GM12878 (cell line): ENCODE data around the gene SLC39A11. TPM values are rescaled to one million over a fixed set of nuclear protein-coding genes. Genes with fewer than 3 reads are reported as not detected.

Source experiments
- ATAC-seq: fragments of 200-7000 bp; cut with Tn5 transposase; 3 replicates; pipeline ENCODE4 v1.9.1; 2020; ENCODE audit warnings: mild to moderate bottlenecking, moderate library complexity
- BruUV-seq: library from RNA; stranded (reverse); fragments of 400-500 nt; replicated peaks from 2 replicates; lab custom pipeline; 2021; lab: Mats Ljungman, UMichigan
- CTCF ChIA-PET: fragments of 300-600 bp; sonication (Branson Sonifier 250); formaldehyde crosslinking; extraction: SDS; loops from one replicate; lab custom pipeline; 2021; ENCODE audit warnings: inconsistent platforms; lab: Yijun Ruan, JAX
- POLR2A ChIA-PET: fragments of 350-600 bp; formaldehyde crosslinking; extraction: SDS; loops from one replicate; lab custom pipeline; 2021; ENCODE audit warnings: inconsistent platforms; lab: Charles Lee
- RAD21 ChIA-PET: fragments of 300-600 bp; sonication (Branson Sonifier 250); formaldehyde crosslinking; loops from one replicate; lab custom pipeline; 2023; ENCODE audit warnings: antibody characterized with exemption; ENCODE audit not compliant: unreplicated experiment; lab: Charles Lee
- SMC1A ChIA-PET: fragments of 300-600 bp; sonication (Branson Sonifier 250); formaldehyde crosslinking; loops from one replicate; lab custom pipeline; 2023; ENCODE audit not compliant: unreplicated experiment, uncharacterized antibody; lab: Charles Lee
- DNase-seq: peaks from one replicate; pipeline ENCODE4 v3.0.0-alpha.2; 2011; ENCODE audit warnings: low read depth, low spot score
- FAIRE-seq: peaks from 3 replicates; lab custom pipeline; 2011; peaks lifted over from hg19 to GRCh38; lab: Jason Lieb, UNC
- H2AFZ ChIP-seq: 2 replicates; pipeline ENCODE4 v1.6.0; 2011; ENCODE audit warnings: low read depth, low read length, control low read depth; ENCODE audit not compliant: control insufficient read depth
- H3K27ac ChIP-seq: 2 replicates; pipeline ENCODE4 v1.5.1; 2011; ENCODE audit warnings: control low read depth; ENCODE audit not compliant: control insufficient read depth, insufficient read depth
- H3K27me3 ChIP-seq, 2 experiments: replicated peaks in 1 of 2; 2 replicates each; pipeline versions ENCODE4 v1.6.0 to v1.6.1; 2011; ENCODE audit warnings: low read length in 1 of 2; ENCODE audit not compliant: control insufficient read depth in 2 of 2, insufficient read depth in 2 of 2
- H3K36me3 ChIP-seq, 2 experiments: 2 replicates each; pipeline ENCODE4 v1.5.1; 2011; ENCODE audit warnings: low read length in 1 of 2; ENCODE audit not compliant: control insufficient read depth in 2 of 2, insufficient read depth in 2 of 2
- H3K4me1 ChIP-seq: 2 replicates; pipeline ENCODE4 v1.6.1; 2011; ENCODE audit warnings: mild to moderate bottlenecking, low read length, moderate library complexity, mixed read lengths; ENCODE audit not compliant: control insufficient read depth, insufficient read depth
- H3K4me2 ChIP-seq: 2 replicates; pipeline ENCODE4 v1.6.0; 2011; ENCODE audit warnings: control low read depth; ENCODE audit not compliant: control insufficient read depth, insufficient read depth
- H3K4me3 ChIP-seq: fragments of 200-600 bp; sonication (generic); 2 replicates; pipeline ENCODE4 v1.5.1; 2016
- H3K79me2 ChIP-seq: 2 replicates; pipeline ENCODE4 v1.6.0; 2011; ENCODE audit warnings: low read length; ENCODE audit not compliant: control insufficient read depth, insufficient read depth
- H3K9ac ChIP-seq: 2 replicates; pipeline ENCODE4 v1.8.0; 2011; ENCODE audit warnings: low read length, control low read depth, mixed read lengths; ENCODE audit not compliant: control insufficient read depth, insufficient read depth
- H3K9me3 ChIP-seq: replicated peaks from 3 replicates; pipeline ENCODE4 v1.5.1; 2011; ENCODE audit warnings: mild to moderate bottlenecking, low read length; ENCODE audit not compliant: control insufficient read depth, insufficient read depth
- H4K20me1 ChIP-seq: 2 replicates; pipeline ENCODE4 v1.6.0; 2011; ENCODE audit not compliant: control insufficient read depth, insufficient read depth
- BCLAF1 ChIP-seq: fragments of 450-650 bp; IDR thresholded peaks from 2 replicates; pipeline ENCODE4 v1.6.1; 2017; ENCODE audit warnings: antibody characterized with exemption, mild to moderate bottlenecking, moderate library complexity
- CHD1 ChIP-seq: IDR thresholded peaks from 2 replicates; pipeline ENCODE4 v1.6.1; 2012; ENCODE audit warnings: low read depth, low read length, improper control_type of control experiment
- E4F1 ChIP-seq: fragments of 450-650 bp; IDR thresholded peaks from 2 replicates; pipeline ENCODE4 v1.6.1; 2018; ENCODE audit warnings: borderline replicate concordance, mild to moderate bottlenecking; ENCODE audit not compliant: partially characterized antibody
- HDAC2 ChIP-seq: fragments of 200-600 bp; sonication (generic); IDR thresholded peaks from 2 replicates; pipeline ENCODE4 v1.6.1; 2017
- JUND ChIP-seq: IDR thresholded peaks from 2 replicates; pipeline ENCODE4 v1.6.1; 2012; ENCODE audit warnings: low read depth, mild to moderate bottlenecking, low read length, improper control_type of control experiment, moderate library complexity
- MTA2 ChIP-seq: fragments of 450-650 bp; IDR thresholded peaks from 2 replicates; pipeline ENCODE4 v1.6.1; 2016; ENCODE audit warnings: low read depth, mild to moderate bottlenecking, moderate library complexity
- MXI1 ChIP-seq: fragments of 150-350 bp; IDR thresholded peaks from 2 replicates; pipeline ENCODE4 v1.6.1; 2011; ENCODE audit warnings: low read depth, mild to moderate bottlenecking, inconsistent platforms, low read length, improper control_type of control experiment
- SUPT20H ChIP-seq: IDR thresholded peaks from 2 replicates; pipeline ENCODE4 v1.6.1; 2011; ENCODE audit warnings: low read depth, mild to moderate bottlenecking, low read length, moderate library complexity, borderline replicate concordance; ENCODE audit not compliant: control insufficient read depth
- ZBED1 ChIP-seq: IDR thresholded peaks from 2 replicates; pipeline ENCODE4 v1.6.1; 2016; ENCODE audit warnings: borderline replicate concordance
- ZBTB40 ChIP-seq: fragments of 450-650 bp; IDR thresholded peaks from 2 replicates; pipeline ENCODE4 v1.6.1; 2016; ENCODE audit warnings: mild to moderate bottlenecking, moderate library complexity, borderline replicate concordance
- ZNF217 ChIP-seq: fragments of 450-650 bp; IDR thresholded peaks from 2 replicates; pipeline ENCODE4 v1.6.1; 2017; ENCODE audit warnings: antibody characterized with exemption, mild to moderate bottlenecking
- ZNF24 ChIP-seq: fragments of 450-650 bp; IDR thresholded peaks from 2 replicates; pipeline ENCODE4 v1.6.1; 2017; ENCODE audit warnings: antibody characterized with exemption, mild to moderate bottlenecking
- ZNF274 ChIP-seq: IDR thresholded peaks from one replicate; pipeline ENCODE4 v1.8.0; 2011; ENCODE audit not compliant: insufficient read length, insufficient read depth
- WGBS: methylation state at CpG from one replicate; pipeline ENCODE4 v1.1.6; 2016; ENCODE audit warnings: low lambda C conversion rate; ENCODE audit not compliant: insufficient replicate concordance, insufficient coverage; ENCODE audit errors: missing lambda C conversion rate; 5-methylcytosine and 5-hydroxymethylcytosine counted together
- in situ Hi-C: fragments of 300-500 bp; cut with MboI; formaldehyde crosslinking; loops from 9 replicates; pipeline ENCODE4 v1.14.3; 2018; ENCODE audit warnings: mixed read lengths
- intact Hi-C: fragments of 100-400 bp; cut with micrococcal nuclease; formaldehyde crosslinking; loops from one replicate; pipeline ENCODE4 v1.14.2; 2022; ENCODE audit not compliant: unreplicated experiment
- polyA plus RNA-seq, 11 experiments: library from polyadenylated mRNA; depleted of rRNA in 4 of 11; unstranded in 6 of 11; stranded (reverse) in 5 of 11; fragments of >200 nt; fragmentation: Nextera tagmentation in 4 of 11; fragmentation: Illumina TruSeq in 1 of 11; extraction: Ambion mirVana in 4 of 11; extraction: Trizol in 1 of 11; gene quantifications; 1 replicate in 1 of 11; 2 replicates in 10 of 11; pipeline versions ENCODE4 v1.2.1 to v1.2.3, GENCODE V29; 2011 to 2016; ENCODE audit warnings: inconsistent platforms in 2 of 11, missing spikeins in 2 of 11, low read depth in 1 of 11
- total RNA-seq, 4 experiments: library from RNA; depleted of rRNA in 3 of 4; stranded (reverse); fragments of >200 nt in 3 of 4; fragmentation: Illumina TruSeq in 1 of 4; extraction: Trizol in 1 of 4; gene quantifications; 2 replicates each; pipeline versions ENCODE4 v1.2.1 to v1.2.3, GENCODE V29; 2013 to 2021

The SLC39A11 gene
- total and polyA plus RNA-seq, 10 of the 15 experiments (the other 5 are each of a cell fraction or from before 2014, with no cell fraction given), result 8.6 to 23.8 (median 14.0) TPM

GRCh38 chr17:73048170-73048569 is 44.3 kb downstream of the SLC39A11 start (continued):
- no peak for TF ChIP-seq ZBTB40
- TF ChIP-seq ZNF217, result no peak
- no peak for TF ChIP-seq MXI1
- TF ChIP-seq SUPT20H, result no peak
- no peak for TF ChIP-seq HDAC2
- TF ChIP-seq, all 136 proteins: peak for 0

GRCh38 chr17:73045724-73046123 is 46.8 kb downstream of the SLC39A11 start:
- ChIA-PET CTCF (interaction anchor here (0.7 to 1.6 kb wide), 3 partner anchors 43 to 486 kb away, joined by 3 to 4 read pairs (median 3); no protein-coding TSS in a partner anchor), RAD21 (interaction anchor here (0.6 to 1.4 kb wide), 4 partner anchors 12 to 720 kb away, joined by 3 to 5 read pairs (median 4); no protein-coding TSS in a partner anchor), SMC1A (interaction anchor here (3.1 kb wide), 1 partner anchor 111 kb away, joined by 11 read pairs; no protein-coding TSS in a partner anchor), POLR2A (interaction anchor here (0.6 kb wide), 7 partner anchors 38 to 454 kb away, joined by 3 to 11 read pairs (median 4); no protein-coding TSS in a partner anchor)
- 99% methylated on average over 4 of the region's 4 CpGs for WGBS
- Histone ChIP-seq H3K79me2 (peaks cover 2% of the 10 kb centered on the region), H4K20me1 (peaks cover 4% of the 10 kb centered on the region; the same call in 1 of the 2 replicates), H3K27me3 (no peaks in the 10 kb centered on the region), H3K27ac (no peak overlapping the region), H2AFZ (no peak overlapping the region), H3K4me3 (no peak overlapping the region), H3K9me3 (no peaks in the 10 kb centered on the region; the same call in 2 of the 3 replicates), H3K4me1 (peaks cover 7% of the 10 kb centered on the region), H3K4me2 (no peak overlapping the region), H3K36me3 (no peaks in the 10 kb centered on the region; a peak in 1 of 4 replicates), H3K9ac (no peak overlapping the region)
- DNase-seq (no peak), ATAC-seq (no peak), FAIRE-seq (no peak)
- in situ Hi-C loops, result no loop called here
- no TSS peak for BruUV-seq
- intact Hi-C loops, result no loop called here
- TF ChIP-seq ZNF274, result no peak
- no peak for TF ChIP-seq JUND
- no peak for TF ChIP-seq CHD1
- TF ChIP-seq E4F1, result no peak
- no peak for TF ChIP-seq MTA2
- no peak for TF ChIP-seq ZBED1
- no peak for TF ChIP-seq ZNF24
- TF ChIP-seq BCLAF1, result no peak
